NCI-H128 (cell line): Measurements from ENCODE around the gene CTNNBIP1.
"Not testable (repeated sequence)": the region's sequence is repeated elsewhere in the genome, so short reads cannot be mapped to it uniquely, and the experiment has no call there.

ENCODE experiments used
- DNase-seq: peaks from one replicate; lab custom pipeline; 2025; ENCODE audit not compliant: unreplicated experiment; lab: John Stamatoyannopoulos, UW

The CTNNBIP1 gene

DNA sequence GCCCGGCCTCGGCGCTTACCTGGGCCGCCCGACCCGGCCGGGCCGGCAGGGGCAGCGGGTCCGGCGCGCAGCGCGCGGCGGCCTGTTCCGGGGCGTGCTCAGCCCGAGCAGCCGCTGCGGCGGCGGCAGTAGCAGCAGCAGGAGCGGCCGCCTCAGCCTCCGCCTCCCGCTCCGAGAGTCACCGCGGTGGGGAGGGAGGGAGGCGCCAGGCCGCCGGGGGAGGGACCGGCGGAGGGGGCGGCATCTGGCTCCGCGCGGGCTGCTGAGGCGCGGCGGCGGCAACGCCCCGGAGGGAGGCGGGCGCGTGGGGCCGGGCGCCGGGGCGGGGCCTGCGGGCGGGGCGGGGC is at the start of gene CTNNBIP1:
TSS of gene CTNNBIP1 (minus strand) at position 194 of the 347 bp plus-strand sequence. CDS start 38,205 bp downstream, outside the sequence.
- no peak for DNase-seq

GRCh38 chr1:9957726-9958125 is 47.7 kb upstream of the CTNNBIP1 start:
- DNase-seq: no peak

DNA sequence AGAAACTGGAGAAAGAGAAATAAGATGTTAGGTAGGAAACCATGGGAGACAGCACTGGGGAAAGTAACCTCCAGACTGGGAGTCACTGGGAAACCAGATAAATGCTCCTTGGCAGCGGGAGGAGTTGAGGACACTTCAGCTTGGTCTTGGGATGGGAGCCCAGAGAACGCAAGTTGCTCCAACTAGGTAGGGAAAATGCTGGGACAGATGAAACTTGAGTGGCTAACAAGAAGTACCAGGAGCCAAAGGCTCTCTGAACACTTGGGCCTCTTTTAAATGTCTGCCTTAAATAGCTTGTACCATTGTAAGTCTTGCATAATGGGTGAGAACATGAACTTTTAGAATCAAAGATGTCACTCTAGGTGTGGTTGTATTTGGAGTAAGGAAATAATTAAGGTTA is 36.2 kb upstream of the CTNNBIP1 start:
- DNase-seq: no peak

GRCh38 chr1:9942939-9943788 is 33.1 kb upstream of the CTNNBIP1 start, which contains the start of the genes LZIC and NMNAT1:
Gene LZIC, minus strand, starts transcription at chr1:9943391. Its CDS starts 6,772 bp downstream, at chr1:9936619.
Gene NMNAT1, plus strand, starts transcription at chr1:9943475. Its CDS starts 28,599 bp downstream, at chr1:9972074.
- DNase-seq: peak; percentile 89

- DNase-seq: peak; percentile 20
Measured at GRCh38 chr1:9942399-9942938, 32.4 kb upstream of the CTNNBIP1 start.

DNA sequence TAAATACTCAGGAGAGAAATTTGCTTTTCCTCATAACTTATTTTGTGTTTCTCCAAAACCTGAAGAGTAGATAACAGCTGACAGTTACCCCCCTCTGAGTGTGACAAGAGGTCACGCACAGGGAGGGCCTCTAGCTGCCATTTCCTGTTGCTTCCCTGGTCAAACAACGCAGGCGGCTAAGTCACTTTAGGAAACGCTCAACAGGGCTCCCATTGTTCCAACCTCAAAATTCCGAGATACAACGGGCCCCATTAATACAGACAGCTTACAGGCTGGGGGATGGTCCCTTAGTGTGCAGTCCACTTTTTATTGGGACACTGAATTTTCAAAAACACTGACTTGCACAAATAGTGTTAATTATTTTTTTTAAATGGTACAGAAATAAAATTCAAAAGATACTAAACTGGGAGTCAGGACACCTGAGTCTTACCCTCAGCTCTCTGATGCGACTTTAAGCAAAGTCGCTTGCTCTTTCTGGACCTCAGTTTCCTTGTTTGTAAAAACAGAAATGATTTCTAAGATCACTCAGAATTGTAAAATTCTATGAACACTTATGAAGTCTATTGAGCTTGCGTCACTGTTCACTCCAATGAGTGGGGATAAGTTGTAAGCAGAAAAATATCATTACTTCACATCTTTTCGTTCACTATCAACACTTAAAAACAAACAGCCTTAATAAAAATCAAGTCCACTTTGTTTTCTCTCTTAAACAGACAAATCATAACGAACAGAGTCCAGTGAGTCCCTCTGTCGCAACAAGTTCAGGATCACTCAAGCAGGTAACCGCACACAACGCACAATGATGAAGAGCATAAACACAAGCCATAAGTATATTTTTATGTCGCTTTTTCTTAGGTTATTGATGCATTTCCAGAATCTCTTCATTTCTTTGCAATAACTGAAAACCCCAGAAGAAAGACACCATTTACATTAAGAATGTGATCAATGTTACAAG is 19.6 kb upstream of the CTNNBIP1 start:
- no peak for DNase-seq

DNA sequence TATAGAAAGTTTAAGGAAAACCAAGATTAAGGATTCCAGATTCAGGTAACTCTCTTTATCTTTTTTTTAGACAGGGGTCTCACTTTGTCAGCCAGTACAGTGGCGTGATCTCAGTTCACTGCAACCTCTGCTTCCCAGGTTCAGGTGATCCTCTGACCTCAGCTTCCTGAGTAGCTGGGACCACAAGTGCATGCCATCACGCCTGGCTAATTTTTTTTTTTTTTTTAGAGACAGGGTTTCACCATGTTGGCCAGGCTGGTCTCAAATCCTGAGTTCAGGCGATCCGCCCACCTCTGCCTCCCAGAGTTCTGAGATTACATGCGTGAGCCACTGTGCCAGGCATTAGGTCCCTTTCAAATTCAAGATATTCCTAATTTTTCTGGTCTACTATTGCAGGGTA is 17.2 kb upstream of the CTNNBIP1 start:
- no peak for DNase-seq

- DNase-seq: no peak
Measured at GRCh38 chr1:9922342-9922741, 12.3 kb upstream of the CTNNBIP1 start.

- no peak for DNase-seq
Measured at GRCh38 chr1:9920606-9921005, 10.5 kb upstream of the CTNNBIP1 start.

DNA sequence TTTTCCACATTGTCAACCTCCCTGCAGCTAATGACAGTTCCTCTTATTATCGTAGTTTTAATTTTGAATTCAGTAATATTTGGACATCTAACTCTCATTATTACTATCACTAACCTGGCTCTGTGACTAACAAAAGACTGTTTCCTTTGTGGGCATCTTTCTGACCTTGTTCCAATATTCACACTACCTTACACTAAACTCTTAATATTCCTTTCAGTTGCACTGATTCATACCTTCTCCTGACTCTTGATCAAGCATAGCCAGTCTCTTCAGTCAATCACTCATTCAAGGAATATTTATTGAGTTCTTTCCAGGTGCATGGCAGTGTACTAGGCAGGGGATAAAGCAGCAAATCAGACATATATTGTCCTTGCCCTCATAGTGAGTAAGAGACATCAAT is 7.8 kb upstream of the CTNNBIP1 start:
- no peak for DNase-seq

DNA sequence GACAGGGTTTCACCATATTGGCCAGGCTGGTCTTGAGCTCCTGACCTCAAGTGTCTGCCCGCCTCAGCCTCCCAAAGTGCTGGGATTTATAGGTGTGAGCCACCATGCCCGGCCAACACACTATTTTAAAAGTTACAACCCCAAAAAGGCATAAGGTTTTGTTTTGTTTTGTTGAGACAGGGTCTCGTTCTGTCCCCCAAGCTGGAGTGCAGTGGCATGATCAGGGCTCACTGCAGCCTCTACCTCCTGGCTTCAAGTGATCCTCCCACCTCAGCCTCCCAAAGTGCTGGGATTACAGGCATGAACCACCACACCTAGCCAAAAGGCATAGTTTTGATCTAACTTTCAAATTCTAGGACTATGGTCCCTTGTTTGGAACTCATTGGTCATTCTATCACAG is 7.4 kb upstream of the CTNNBIP1 start:
- not testable (repeated sequence) for DNase-seq

GRCh38 chr1:9916452-9916851 is 6.4 kb upstream of the CTNNBIP1 start:
- DNase-seq: no peak

GRCh38 chr1:9914610-9914937 is 4.5 kb upstream of the CTNNBIP1 start:
- DNase-seq: no peak

DNA sequence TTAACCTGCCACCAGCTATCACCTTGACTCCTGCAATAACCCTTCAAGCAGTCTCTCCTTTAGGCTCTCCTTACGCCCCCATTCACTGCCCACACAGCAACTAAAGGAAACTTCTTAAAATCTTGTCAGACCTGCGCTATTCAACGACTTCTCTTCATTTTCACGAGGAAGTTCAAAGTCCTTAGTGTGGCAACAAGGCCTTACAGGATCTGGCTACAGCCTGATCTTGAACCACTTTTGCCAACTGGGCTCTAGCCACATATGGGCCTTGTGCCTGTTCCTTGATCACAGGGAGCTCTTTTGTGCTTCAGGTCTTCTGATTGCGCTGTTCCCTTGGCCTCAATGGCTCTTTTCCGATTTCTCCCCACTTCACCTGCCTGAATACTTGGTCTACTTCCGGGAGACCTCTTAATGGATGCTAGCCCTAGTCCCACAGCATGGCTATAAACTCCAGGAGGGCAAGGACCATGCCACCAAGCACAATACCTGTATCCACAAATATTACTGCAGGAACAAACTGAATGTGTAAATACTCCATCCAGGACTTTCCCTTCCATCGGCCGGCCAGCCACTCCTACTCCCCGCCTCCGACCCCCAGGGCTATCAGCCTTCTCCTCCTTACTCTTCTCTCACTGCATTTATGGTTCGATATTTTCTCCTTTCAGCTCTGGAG is 2.3 kb upstream of the CTNNBIP1 start:
- DNase-seq: no peak

DNA sequence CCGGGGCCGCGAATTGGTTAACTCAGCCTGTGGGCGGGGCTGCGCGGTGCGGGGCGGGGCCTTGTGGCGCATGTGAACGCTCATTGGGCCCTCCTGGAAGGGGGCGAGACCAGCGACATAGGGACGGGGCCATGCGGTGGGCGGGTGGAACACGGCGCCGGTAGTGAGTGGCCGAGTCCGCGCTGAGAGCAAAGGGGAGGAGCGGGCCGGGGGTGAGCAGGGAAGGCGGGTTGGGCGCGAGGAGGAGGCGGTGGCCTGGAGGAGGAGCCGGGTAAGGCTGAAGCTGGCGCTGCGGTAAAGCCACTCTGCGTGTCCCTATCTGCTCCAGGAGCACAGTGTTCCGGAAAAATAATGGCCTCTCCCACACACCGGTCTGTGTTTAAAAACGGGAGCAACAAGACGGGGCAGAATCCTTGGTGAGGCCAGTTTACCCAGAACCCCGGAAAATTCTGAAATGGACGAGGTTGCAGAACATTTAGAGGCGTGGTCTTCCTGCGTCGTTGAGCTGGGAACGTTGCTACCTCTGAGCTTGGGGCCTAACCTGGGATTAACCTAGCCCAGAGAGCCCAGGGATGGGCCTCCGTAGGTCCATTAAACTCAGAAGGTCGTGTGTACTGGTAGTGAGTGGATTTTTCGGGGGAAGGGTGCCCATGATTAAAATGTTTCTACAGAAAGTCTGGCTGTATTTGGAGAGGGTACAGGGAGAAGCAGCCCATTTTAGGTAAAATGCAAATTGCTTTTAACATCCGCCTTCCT is 532 bp upstream of the CTNNBIP1 start:
- DNase-seq: peak; percentile 99

DNA sequence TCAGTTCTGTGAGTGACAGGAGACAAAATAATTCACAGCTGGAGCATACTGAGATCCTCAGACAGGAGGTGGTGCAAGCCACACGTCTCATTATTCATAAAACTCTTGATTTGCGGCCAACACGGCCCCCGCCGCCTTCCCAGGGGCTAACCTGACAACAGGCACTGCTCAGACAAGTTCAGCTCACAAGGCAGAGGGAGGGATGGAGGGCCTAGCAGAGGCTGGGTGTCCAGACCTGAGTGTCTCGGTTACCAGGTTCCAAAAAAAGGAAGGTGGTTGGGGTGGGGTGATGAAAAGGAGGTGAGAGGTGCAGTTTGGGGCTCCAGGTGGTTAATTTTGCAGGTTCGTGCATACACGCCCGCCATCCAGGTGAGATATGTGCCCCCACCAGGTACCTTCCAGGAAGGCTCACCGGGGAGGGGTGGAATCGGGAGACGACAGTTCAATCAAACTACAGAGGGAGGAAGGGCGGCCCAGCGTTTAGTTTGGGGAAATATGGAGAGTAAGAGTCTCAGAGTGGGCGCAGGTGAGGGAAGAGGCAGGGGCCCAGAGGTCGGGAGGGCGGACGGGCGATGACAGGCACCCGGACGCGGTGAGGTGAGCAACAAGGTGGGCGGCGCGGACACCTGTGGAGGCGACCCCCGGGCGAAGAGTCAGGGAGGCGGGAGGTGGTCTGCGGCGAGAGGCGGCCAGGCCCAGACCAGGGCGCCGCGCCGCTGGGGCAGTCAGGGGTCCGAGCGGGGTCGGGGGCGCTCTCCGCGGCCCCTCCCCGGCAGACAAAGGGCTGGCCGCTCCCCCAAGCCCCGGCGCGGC is 629 bp downstream of the CTNNBIP1 start:
- DNase-seq: no peak

- no peak for DNase-seq
Measured at GRCh38 chr1:9908871-9909233, 1.2 kb downstream of the CTNNBIP1 start.

GRCh38 chr1:9907441-9907840 is 2.6 kb downstream of the CTNNBIP1 start:
- no peak for DNase-seq

DNA sequence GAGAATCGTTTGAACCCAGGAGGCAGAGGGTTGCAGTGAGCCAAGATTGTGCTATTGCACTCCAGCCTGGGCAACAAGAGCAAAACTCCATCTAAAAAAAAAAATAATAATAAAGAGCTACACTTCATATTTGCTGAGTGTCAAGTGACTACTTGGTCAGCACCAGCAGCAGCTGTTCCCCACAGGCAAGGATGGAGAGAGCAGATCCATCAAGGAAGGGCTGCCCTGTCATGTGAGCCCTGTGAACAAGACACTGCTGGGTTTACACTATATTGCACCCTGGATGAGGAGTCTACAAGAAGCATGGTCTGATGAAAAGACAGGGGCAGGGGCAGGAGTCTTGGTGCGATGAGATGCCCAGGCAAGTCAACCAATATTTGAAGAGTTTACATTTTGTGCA is 3.6 kb downstream of the CTNNBIP1 start:
- DNase-seq: no peak

GRCh38 chr1:9905010-9905409 is 5.1 kb downstream of the CTNNBIP1 start:
- DNase-seq: no peak
